ENCODE data around the gene TSPAN33.
"Not testable (repeated sequence)": the region's sequence is repeated elsewhere in the genome, so short reads cannot be mapped to it uniquely, and the experiment has no call there.

TSPAN33 gene

GRCh38 chr7:129209067-129209926, 64.8 kb downstream of the TSPAN33 start:
- no peak for DNase-seq

GRCh38 chr7:129210256-129210988, 65.9 kb downstream of the TSPAN33 start:
- peak; percentile 10 for DNase-seq

GRCh38 chr7:129210989-129211312, 66.4 kb downstream of the TSPAN33 start:
- DNase-seq: no peak

- no peak for DNase-seq
Measured at GRCh38 chr7:129212126-129212525, 67.6 kb downstream of the TSPAN33 start.

GRCh38 chr7:129212596-129212995, 68.1 kb downstream of the TSPAN33 start:
- no peak for DNase-seq

- DNase-seq: no peak
Measured at GRCh38 chr7:129213828-129214227, 69.3 kb downstream of the TSPAN33 start.

GRCh38 chr7:129215691-129216090, 71.2 kb downstream of the TSPAN33 start:
- DNase-seq: not testable (repeated sequence)

GRCh38 chr7:129216101-129216715, 71.7 kb downstream of the TSPAN33 start:
- DNase-seq: not testable (repeated sequence)

GRCh38 chr7:129216821-129217416, 72.4 kb downstream of the TSPAN33 start:
- DNase-seq: not testable (repeated sequence)

- DNase-seq: peak; percentile 11
Measured at GRCh38 chr7:129218514-129219062, 74.1 kb downstream of the TSPAN33 start.

GRCh38 chr7:129219166-129219565, 74.7 kb downstream of the TSPAN33 start:
- DNase-seq: not testable (repeated sequence)
